LNCAP (cell line): Measurements from ENCODE around the gene ATP11B.

Source experiments
- CTCF ChIP-seq: fragments of 450-650 bp; IDR thresholded peaks from 2 replicates; pipeline ENCODE4 v1.5.1; 2017; ENCODE audit warnings: mild to moderate bottlenecking

The ATP11B gene

GRCh38 chr3:182792901-182793662 is at the start of gene ATP11B:
ATP11B (plus strand) TSS chr3:182793504; CDS start chr3:182793760, 256 bp downstream.
- no peak for TF ChIP-seq CTCF

- no peak for TF ChIP-seq CTCF
Observed at GRCh38 chr3:182746959-182747358, 46.3 kb upstream of the ATP11B start.

- no peak for TF ChIP-seq CTCF
Observed at GRCh38 chr3:182755308-182755707, 38.0 kb upstream of the ATP11B start.

- no peak for TF ChIP-seq CTCF
Observed at GRCh38 chr3:182755712-182756111, 37.6 kb upstream of the ATP11B start.

- TF ChIP-seq CTCF = no peak
Observed at GRCh38 chr3:182760576-182761164, 32.6 kb upstream of the ATP11B start.

GRCh38 chr3:182763896-182764295 is 29.4 kb upstream of the ATP11B start:
- TF ChIP-seq CTCF = no peak

- no peak for TF ChIP-seq CTCF
Observed at GRCh38 chr3:182765287-182765686, 28.0 kb upstream of the ATP11B start.
